NCI-H146 treated with DMSO at 0.1 percent for 48 hours (cell line): ENCODE measurements around the gene ZNRD2.

Source experiments
- DNase-seq: peaks from one replicate; lab custom pipeline; 2025; ENCODE audit not compliant: unreplicated experiment; lab: John Stamatoyannopoulos, UW

The ZNRD2 gene

GRCh38 chr11:65573391-65574079, 3.3 kb downstream of the ZNRD2 start:
- DNase-seq: no peak

GRCh38 chr11:65574109-65574810, 4.0 kb downstream of the ZNRD2 start:
- peak; percentile 66 for DNase-seq

GRCh38 chr11:65574811-65575567, 4.7 kb downstream of the ZNRD2 start:
- peak; percentile 94 for DNase-seq

- peak; percentile 53 for DNase-seq
Observed at GRCh38 chr11:65575568-65576231, 5.4 kb downstream of the ZNRD2 start, which contains the start of gene EHBP1L1. Gene EHBP1L1 (plus strand): TSS chr11:65576053. CDS start chr11:65576303, 250 bp downstream.

DNA sequence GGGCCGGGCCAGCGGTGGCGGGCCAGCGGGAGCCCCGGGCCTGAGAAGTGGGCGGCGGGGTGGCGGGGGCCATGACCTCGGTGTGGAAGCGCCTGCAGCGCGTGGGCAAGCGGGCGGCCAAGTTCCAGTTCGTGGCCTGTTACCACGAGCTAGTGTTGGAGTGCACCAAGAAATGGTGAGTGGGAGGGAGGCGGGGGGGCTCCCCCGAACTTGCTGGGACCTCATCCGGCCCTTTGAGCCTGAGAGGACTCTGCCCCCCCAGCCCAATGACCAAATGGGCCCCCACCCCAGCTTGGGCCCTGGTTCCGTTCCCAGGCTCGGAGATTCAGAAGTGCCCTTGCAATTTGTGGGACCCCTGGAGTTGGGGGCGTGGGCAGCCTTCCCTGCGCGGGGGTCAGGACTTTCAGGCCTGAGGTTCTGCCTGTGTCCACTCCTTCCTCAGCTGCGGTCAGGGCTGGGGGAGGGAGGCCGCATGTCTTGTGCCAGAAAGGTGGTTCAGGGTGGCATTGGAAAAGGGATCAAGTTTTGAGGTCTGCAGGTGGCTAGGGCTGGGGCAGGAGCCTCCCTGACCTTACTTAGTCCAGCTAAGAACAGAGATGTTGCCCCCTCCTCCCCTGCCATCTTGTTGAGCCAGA, 6.1 kb downstream of the ZNRD2 start:
- no peak for DNase-seq

DNA sequence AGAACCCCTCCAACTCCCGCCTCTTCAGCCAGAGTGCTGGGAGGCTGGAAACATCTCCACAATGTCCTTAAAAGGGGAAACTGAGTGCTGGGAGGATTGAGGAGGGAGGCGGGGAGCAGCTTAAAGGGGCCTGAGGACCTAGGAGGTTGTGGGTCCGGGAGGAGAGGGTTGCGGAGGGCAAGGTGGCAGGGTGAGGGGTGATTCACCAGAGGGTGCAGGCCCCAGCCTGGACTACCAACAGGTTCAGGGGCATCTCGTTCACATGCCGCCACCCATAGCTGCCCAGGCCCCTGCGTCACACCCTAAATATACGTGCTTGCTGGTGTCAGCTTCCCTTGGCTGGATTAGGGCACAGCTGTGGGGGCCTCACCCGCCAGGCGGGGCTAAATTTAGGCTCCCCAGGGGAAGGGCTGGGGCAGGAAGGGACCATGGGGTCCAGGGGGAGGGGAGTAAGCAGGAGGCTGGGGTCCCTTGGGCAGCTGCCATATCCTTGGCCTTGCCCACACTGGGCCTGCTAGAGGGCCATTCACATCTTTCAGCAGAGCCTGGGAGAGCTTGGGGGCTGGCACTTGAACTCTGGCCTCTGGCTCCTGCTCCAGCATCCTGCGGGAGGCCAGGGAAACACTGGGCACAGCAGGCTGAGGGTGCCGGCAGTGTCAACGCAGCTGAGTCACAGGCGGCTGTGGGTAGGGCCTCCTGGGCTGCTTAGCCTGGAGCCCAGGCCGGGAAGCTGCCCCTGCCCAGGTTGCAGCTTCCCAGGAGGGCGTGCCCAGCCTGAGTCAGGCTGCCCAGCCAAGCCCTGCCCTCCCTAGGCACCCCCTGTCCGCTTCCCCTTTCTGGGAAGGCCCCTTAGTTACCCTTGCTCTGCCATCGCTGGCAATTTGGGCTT, 6.8 kb downstream of the ZNRD2 start:
- no peak for DNase-seq

GRCh38 chr11:65577756-65578109, 7.5 kb downstream of the ZNRD2 start:
- no peak for DNase-seq

GRCh38 chr11:65578134-65578533, 7.9 kb downstream of the ZNRD2 start:
- DNase-seq: no peak

- DNase-seq: no peak
Observed at GRCh38 chr11:65578667-65579066, 8.4 kb downstream of the ZNRD2 start.

GRCh38 chr11:65579291-65579690, 9.0 kb downstream of the ZNRD2 start:
- no peak for DNase-seq

GRCh38 chr11:65580031-65580692, 9.9 kb downstream of the ZNRD2 start:
- DNase-seq: no peak

GRCh38 chr11:65580756-65581155, 10.5 kb downstream of the ZNRD2 start:
- DNase-seq: no peak

- no peak for DNase-seq
Observed at GRCh38 chr11:65581928-65582327, 11.7 kb downstream of the ZNRD2 start.

DNA sequence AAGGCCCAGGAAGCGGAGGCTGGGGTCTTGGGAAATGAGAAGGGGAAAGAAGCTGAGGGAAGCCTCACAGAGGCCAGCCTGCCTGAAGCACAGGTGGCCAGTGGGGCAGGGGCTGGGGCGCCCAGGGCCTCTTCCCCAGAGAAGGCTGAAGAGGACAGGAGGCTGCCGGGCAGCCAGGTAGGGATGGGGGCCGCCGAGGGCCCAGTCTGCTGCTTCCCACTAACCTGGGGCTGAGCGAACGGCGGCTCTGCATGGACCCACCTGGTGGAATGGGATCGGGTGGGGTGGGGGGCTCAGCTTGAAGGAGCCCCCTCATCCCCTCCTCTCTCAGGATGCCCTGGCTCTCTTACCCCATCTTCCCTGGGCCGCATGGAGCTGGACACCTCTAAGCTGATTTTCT, 13.3 kb downstream of the ZNRD2 start:
- no peak for DNase-seq

GRCh38 chr11:65584106-65584505, 13.8 kb downstream of the ZNRD2 start:
- no peak for DNase-seq

GRCh38 chr11:65584723-65585171, 14.5 kb downstream of the ZNRD2 start:
- no peak for DNase-seq

DNA sequence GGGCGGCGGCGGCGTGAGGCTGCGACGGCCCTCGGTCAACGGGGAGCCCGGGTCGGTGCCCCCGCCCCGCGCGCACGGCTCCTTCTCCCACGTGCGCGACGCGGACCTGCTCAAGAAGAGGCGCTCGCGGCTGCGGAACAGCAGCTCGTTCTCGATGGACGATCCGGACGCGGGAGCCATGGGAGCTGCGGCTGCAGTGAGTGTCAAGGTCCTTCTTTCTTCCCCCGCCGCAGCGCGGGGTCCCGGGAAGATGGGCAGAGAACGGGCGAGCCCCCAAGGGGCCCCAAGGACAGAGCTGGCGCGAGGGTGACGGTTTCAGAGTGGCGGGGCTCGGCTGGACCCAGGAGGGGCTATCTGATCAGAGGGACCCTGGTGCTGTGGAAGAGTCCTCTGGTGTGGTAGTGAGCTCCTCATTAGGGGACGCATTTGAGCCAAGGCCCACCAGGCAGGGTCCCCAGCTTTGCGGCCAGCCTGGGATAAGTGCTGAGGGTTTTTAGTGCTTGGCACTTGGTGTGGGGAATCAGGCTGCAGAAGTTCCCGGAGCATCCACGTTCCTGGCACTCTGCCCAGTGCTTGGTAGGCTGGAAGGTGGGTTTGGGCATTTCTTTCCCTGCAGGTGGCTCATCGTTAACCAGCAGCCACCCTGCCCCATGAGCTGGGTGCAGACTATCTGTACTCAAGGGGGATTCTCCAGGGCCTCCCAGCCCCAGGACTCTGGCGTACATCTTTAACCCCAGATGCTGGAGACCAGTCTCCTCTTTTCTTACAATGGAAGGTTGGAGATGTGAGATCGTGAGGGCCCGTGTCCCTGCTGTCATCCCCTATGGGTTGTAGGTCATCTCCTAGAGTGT, 15.3 kb downstream of the ZNRD2 start:
- no peak for DNase-seq

- no peak for DNase-seq
Observed at GRCh38 chr11:65586247-65586630, 16.0 kb downstream of the ZNRD2 start.
